Measurements from ENCODE around the gene CDON.

DNA sequence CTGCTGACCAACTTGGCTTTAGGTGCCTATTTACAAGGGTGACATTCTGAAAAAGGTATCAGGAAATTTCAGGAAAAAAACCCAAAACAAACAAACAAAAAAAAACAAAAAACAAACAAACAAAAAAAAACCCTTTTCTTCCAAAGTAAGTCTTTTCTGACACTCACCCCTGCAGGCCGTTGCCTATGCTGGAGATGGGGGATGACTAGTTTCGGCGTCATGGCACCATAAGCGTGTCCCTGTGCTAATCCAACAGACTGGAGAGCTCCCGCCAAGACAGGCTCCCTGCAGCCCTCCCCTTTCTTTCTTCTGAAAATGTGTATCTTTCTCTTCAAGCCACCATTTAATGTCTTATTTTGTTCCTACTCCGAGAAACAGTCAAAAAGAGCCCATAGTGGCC lies 103.2 kb downstream of the CDON start:
- no peak for TF ChIP-seq TCFL5 (CRISPR knock-in tag; conservative IDR thresholded peaks at IDR 0.05)
- TF ChIP-seq, protein P1, sequence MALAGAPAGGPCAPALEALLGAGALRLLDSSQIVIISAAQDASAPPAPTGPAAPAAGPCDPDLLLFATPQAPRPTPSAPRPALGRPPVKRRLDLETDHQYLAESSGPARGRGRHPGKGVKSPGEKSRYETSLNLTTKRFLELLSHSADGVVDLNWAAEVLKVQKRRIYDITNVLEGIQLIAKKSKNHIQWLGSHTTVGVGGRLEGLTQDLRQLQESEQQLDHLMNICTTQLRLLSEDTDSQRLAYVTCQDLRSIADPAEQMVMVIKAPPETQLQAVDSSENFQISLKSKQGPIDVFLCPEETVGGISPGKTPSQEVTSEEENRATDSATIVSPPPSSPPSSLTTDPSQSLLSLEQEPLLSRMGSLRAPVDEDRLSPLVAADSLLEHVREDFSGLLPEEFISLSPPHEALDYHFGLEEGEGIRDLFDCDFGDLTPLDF (CRISPR knock-in tag; IDR thresholded peaks at IDR 0.05): no peak
- TF ChIP-seq, protein P2, sequence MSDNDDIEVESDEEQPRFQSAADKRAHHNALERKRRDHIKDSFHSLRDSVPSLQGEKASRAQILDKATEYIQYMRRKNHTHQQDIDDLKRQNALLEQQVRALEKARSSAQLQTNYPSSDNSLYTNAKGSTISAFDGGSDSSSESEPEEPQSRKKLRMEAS (CRISPR knock-in tag; IDR thresholded peaks at IDR 0.05): no peak
- no peak for TF ChIP-seq NR1H2 (CRISPR knock-in tag; IDR thresholded peaks at IDR 0.05)
